NCI-H1092 (cell line): Measurements from ENCODE around the gene FBXO3.
"Not testable (repeated sequence)": the region's sequence is repeated elsewhere in the genome, so short reads cannot be mapped to it uniquely, and the experiment has no call there.

Experiments used
- DNase-seq: peaks from one replicate; lab custom pipeline; 2025; lab: John Stamatoyannopoulos, UW

Gene FBXO3, protein sequence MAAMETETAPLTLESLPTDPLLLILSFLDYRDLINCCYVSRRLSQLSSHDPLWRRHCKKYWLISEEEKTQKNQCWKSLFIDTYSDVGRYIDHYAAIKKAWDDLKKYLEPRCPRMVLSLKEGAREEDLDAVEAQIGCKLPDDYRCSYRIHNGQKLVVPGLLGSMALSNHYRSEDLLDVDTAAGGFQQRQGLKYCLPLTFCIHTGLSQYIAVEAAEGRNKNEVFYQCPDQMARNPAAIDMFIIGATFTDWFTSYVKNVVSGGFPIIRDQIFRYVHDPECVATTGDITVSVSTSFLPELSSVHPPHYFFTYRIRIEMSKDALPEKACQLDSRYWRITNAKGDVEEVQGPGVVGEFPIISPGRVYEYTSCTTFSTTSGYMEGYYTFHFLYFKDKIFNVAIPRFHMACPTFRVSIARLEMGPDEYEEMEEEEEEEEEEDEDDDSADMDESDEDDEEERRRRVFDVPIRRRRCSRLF

GRCh38 chr11:33773987-33774735 is at the start of gene FBXO3:
Gene FBXO3, minus strand, starts transcription at chr11:33774520. Its CDS starts 23 bp downstream, at chr11:33774497.
- DNase-seq, result peak; percentile 88

GRCh38 chr11:33822981-33823380 is 48.7 kb upstream of the FBXO3 start:
- DNase-seq, result not testable (repeated sequence)

- DNase-seq, result peak; percentile 9
Measured at GRCh38 chr11:33819278-33820035, 45.1 kb upstream of the FBXO3 start.

GRCh38 chr11:33808228-33808828 is 34.0 kb upstream of the FBXO3 start:
- peak; percentile 60 for DNase-seq

DNA sequence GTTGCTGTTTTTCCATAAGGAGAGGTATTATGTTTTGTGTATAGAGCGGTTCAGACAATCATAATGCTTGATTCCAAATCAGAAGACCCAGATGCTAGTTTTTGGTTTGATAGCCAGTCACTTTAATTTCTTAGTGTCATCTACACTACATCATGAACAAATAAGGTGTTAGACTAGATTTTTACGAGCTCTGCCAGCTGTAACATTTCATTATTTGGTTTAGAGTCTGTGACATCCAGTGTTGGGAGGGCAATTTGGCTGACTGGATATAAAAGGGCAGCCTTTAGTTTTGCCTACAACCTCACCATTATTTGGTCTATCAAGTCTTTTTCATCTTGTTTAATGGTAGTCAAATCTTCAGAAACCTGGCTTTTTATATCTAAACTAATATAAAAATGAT is 30.2 kb upstream of the FBXO3 start:
- no peak for DNase-seq

- peak; percentile 73 for DNase-seq
Measured at GRCh38 chr11:33802194-33802950, 28.1 kb upstream of the FBXO3 start.

- DNase-seq, result no peak
Measured at GRCh38 chr11:33801821-33802193, 27.5 kb upstream of the FBXO3 start.

DNA sequence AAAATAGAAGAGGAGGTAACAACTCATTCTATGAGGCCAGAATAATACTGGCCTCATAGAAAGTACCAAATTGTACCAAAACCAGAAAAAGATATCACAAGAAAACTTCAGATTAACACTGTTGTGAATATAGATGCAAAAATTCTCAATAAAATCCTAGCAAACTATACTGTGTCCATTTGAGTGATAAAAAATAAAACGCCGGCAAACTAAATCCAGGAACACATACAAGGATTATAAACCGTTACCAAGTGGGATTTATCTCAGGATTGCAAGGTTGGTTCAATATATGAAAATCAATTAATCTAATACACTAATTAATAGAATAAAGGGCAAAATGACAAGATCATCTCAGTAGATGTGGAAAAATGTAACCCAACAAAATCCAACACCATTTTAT is 23.6 kb upstream of the FBXO3 start:
- DNase-seq, result no peak

- DNase-seq, result no peak
Measured at GRCh38 chr11:33790040-33790439, 15.7 kb upstream of the FBXO3 start.

DNA sequence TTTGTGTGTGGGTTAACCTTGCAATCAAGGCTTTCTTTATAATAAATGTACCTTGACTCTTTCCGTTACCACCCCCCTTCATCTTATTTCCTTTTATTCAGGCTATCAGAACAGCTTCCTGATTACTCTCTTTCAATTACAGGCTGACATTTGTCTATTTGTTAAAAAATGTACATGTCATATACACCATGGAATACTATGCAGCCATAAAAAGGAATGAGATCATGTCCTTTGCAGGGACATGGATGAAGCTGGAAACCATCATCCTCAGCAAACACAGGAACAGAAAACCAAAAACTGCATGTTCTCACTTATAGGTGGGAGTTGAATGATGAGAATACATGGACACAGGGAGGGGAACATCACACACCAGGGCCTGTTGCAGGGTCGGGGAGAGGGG is 13.8 kb upstream of the FBXO3 start:
- not testable (repeated sequence) for DNase-seq

DNA sequence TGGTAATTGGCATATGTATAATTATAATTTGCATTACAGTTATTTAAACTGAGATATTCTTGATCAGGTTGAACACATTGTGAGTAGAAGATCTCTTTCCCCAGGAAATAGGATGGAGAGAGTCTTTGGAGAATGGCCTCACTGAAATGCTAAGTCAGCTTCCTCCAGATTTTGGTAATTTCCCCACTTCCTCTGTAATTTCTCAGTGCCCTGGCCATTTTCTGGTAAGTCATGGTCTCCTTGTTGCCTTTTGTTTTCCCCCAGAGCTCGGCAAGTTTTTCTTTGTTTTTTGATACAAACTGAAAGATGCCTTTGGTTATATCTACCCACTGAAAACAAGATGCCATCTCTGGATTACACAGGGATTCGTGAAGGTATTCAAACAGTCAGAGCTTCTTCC is 12.8 kb upstream of the FBXO3 start:
- DNase-seq, result no peak

- DNase-seq, result no peak
Measured at GRCh38 chr11:33785609-33786008, 11.3 kb upstream of the FBXO3 start.

DNA sequence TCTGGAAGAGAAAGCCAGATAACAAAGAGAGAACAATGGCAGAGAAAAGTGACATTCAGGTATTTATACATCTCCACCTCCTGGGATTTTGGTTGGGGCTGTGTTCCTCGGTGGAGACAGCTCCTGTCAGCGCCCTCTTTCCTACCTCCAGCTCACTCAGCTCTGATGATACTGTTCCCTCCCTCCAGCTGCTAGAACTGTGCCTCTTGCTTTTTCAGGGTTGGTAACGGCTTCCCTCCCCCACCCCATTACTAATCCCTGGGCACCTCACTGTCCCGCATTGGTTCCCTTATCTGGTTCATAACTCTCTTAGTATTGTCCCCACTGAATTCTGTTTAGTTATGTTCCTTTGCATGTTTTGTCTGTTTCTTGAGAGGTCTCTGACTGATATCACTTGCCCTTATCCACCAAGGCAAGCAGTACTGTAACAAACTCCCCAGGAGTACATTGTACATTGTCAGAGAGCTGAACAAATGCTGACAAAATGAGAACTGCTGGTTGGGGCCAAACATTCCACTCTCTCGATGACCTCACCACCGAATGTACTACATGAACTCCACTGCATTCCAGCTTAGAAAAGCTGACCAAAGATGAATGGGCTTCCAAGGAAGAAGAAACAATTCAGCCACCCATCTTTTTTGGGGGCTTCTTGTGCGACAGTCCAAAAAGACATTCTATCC is 5.7 kb upstream of the FBXO3 start:
- DNase-seq, result no peak

- no peak for DNase-seq
Measured at GRCh38 chr11:33778675-33779074, 4.4 kb upstream of the FBXO3 start.

GRCh38 chr11:33777906-33778305 is 3.6 kb upstream of the FBXO3 start:
- no peak for DNase-seq

DNA sequence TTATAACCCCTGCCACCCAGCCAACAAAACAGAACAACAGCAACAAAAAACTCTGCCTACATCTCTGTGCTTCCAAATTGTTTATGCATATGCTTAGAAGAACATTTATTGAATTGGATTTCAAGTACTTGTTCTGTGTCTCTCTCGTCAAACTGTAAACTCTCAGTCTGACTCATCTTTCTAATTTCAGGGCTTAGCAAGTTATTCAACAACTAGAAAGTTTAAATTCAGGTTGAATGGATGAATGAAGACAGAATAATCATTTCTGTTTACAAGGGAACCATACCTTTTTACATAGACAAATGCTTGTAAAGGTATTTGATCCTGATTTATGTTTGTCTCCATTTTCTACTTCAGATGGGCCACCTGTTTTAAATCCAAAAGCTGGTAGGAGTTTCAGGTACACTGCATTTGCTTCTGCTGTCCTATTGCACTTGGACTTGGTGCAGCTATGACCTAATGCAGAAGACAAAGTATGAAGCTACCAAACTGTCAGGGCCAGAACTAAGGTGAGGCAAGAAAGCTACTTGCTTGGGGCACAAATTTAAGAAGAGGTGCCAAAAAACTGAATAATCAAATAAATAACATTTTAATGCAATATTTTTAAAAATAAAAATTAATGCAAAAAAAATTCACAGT is 1.6 kb upstream of the FBXO3 start:
- DNase-seq, result no peak

DNA sequence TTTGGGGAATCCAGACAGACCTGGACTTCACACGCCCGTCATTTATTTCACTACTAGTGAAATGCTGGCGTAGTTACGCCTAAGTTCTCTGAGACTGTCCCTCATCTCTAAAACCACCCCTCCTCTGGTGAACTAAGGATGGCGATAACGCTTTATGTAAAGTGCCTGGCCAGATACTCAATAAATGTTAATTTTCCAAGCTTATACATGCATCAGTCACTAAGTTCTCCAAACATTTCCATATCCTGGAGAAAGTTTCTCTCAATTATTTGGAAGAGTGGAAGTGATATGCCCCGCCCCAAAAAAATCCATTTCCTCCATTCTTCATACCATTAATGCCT is 1.1 kb upstream of the FBXO3 start:
- no peak for DNase-seq

GRCh38 chr11:33774736-33775466 is 581 bp upstream of the FBXO3 start:
- DNase-seq, result no peak

DNA sequence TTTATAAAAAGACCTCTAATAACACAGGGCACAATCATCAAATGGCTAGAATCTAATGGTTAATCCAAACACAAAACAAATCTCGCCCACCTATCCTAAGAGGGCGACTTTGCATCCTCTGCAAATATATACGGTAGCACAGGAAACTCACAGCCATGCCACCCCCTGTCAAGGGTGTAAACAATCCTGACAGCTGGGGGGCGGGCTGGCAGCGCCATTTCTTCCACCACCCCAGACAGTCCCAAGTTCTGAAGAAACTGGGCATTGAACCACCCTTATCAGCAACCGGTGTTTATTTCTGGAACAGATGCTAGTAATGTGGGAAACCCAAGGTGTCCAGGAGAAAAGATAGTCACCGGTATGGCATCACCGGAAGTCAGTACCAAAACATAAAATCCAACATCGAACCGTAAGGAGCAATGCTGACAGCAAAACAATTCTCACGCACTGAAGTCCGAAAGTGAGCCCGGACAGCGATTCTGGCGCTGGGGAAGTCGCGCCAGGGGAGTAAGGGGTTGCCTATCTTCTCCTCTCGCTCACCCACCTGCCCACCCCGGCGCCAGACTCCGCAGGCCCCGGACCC is 825 bp downstream of the FBXO3 start:
- DNase-seq, result no peak
